BE2C (cell line): Measurements from ENCODE around the gene UCMA.

Experiments
- DNase-seq: peaks from one replicate; pipeline ENCODE4 v3.0.0-alpha.2; 2020
- H3K27me3 ChIP-seq: fragments of 250-450 bp; sonication (Bioruptor Pico); 2 replicates; pipeline ENCODE4 v1.5.1; 2020; ENCODE audit warnings: mild to moderate bottlenecking
- H3K36me3 ChIP-seq: fragments of 250-450 bp; sonication (Bioruptor Pico); 2 replicates; pipeline ENCODE4 v1.5.1; 2020; ENCODE audit warnings: mild to moderate bottlenecking
- H3K4me1 ChIP-seq: fragments of 250-450 bp; sonication (Bioruptor Pico); 2 replicates; pipeline ENCODE4 v1.5.1; 2020
- H3K4me3 ChIP-seq: 2 replicates; pipeline ENCODE4 v1.5.1; 2011; ENCODE audit warnings: low read depth, low read length
- H3K9me3 ChIP-seq: fragments of 250-450 bp; sonication (Bioruptor Pico); 2 replicates; pipeline ENCODE4 v1.5.1; 2020
- CTCF ChIP-seq: IDR thresholded peaks from 2 replicates; pipeline ENCODE4 v1.5.1; 2012; ENCODE audit warnings: mild to moderate bottlenecking, low read depth, low read length

Gene UCMA

GRCh38 chr10:13189961-13190360, 44.2 kb downstream of the UCMA start:
- TF ChIP-seq CTCF: no peak
- Histone ChIP-seq H3K4me1 (no peaks in the 10 kb centered on the region), H3K27me3 (no peaks in the 10 kb centered on the region)

DNA sequence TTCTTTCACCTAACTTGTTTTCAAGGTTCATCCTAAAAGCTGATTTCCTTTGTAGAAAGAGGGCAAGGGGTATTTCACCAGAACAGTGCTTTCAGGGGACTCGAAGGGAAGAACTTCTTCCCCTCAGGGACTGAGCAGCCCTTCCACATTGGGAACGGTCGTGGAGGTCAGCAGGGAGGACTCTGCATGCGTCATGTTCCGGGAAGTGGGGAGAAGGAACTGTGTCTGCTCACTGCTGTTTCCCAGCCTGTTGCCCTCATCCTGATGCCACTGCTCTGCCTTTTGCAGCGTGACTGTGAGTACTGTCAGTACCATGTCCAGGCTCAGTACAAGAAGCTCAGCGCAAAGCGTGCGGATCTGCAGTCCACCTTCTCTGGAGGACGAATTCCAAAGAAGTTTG, 45.6 kb downstream of the UCMA start:
- Histone ChIP-seq H3K4me1 (no peaks in the 10 kb centered on the region), H3K36me3 (peaks cover 78% of the 10 kb centered on the region), H3K4me3 (no peak overlapping the region), H3K9me3 (no peaks in the 10 kb centered on the region), H3K27me3 (no peaks in the 10 kb centered on the region)
- DNase-seq: no peak
- no peak for TF ChIP-seq CTCF

More at GRCh38 chr10:13189961-13190360, 44.2 kb downstream of the UCMA start:
- Histone ChIP-seq H3K36me3 (peaks cover 76% of the 10 kb centered on the region), H3K9me3 (no peaks in the 10 kb centered on the region), H3K4me3 (no peak overlapping the region)
- DNase-seq: no peak

GRCh38 chr10:13187135-13187534, 47.0 kb downstream of the UCMA start:
- Histone ChIP-seq H3K9me3 (no peaks in the 10 kb centered on the region), H3K36me3 (peaks cover 76% of the 10 kb centered on the region), H3K4me1 (no peaks in the 10 kb centered on the region), H3K27me3 (no peaks in the 10 kb centered on the region), H3K4me3 (no peak overlapping the region)
- no peak for TF ChIP-seq CTCF
- DNase-seq: no peak

DNA sequence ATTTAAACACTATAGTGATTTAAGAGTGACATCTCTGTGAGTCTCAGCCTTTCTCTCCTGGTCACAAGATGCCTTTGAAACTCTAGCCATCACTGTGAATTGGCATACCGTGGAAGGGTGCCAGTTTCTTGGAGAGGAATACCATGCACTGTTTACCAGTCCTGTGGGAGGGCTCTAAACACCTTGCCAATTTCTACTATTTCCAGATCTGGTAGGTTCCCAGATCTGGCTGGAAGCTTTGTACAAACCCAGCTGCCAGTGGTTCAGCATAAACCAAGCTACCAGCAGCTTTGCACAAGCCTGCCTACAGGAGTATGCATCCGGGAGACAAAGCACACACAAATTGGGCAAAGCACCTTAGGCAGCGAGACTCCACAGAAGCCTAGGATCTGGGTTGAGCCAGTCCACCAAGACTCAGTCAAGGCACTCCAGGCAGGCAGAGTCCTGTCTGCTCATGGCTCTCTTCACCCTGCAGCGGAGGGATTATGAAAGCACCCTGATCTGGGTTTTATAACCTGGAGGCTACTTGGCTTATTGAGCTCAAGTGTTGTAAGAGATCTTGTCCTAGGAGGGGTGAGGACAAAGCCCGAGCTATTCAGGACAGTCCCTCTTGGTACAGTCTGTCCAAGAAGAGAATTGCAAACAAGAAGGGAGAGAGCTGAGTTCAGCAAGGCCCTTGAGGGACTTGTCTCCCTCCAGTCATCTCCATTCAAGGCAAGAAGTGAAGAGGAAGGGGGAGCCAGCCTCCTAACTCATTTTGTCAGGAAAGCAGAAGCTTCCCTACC, 49.3 kb downstream of the UCMA start:
- no peak for DNase-seq
- H3K36me3 ChIP-seq: peaks cover 81% of the 10 kb centered on the region
- no peak overlapping the region for H3K4me3 ChIP-seq
- no peaks in the 10 kb centered on the region for H3K9me3 ChIP-seq
- no peaks in the 10 kb centered on the region for H3K4me1 ChIP-seq
- H3K27me3 ChIP-seq: no peaks in the 10 kb centered on the region
- no peak for TF ChIP-seq CTCF

DNA sequence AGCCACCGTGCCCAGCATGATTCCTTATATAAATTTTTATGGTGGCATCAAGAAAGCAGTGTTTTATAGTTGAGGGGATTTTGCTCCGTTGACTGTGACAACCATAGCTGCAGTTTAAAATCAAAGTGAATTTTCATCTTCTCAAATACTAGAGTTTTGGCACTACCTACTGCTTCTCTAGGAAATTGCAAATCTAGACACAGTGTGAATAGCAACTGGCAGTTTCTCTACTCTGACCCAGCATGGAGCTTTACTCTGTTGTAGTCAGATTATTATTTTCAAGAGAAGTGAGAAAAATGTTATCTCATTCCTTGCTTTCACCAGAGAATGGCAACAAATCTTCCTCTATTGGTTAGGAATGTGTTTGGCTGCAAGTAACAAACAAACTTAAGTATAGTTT, 49.9 kb downstream of the UCMA start:
- Histone ChIP-seq H3K4me1 (no peaks in the 10 kb centered on the region), H3K36me3 (peaks cover 77% of the 10 kb centered on the region), H3K27me3 (no peaks in the 10 kb centered on the region), H3K9me3 (no peaks in the 10 kb centered on the region), H3K4me3 (no peak overlapping the region)
- no peak for TF ChIP-seq CTCF
- no peak for DNase-seq

DNA sequence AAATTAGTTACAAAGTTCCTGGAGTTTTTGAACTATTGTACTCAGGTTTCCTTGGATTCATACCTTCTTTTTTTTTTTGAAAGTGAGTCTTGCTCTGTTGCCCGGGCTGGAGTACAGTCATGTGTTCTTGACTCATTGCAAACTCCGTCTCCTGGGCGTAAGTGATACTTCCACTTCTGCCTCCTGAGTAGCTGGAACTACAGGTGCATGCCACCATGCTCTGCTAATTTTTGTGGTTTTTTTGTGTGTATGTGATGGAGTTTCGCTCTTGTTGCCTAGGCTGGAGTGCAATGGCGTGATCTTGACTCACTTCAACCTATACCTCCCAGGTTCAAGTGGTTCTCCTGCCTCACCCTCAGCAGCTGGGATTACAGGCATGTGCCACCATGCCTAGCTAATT, 50.5 kb downstream of the UCMA start:
- H3K4me3 ChIP-seq: no peak overlapping the region
- H3K4me1 ChIP-seq: no peaks in the 10 kb centered on the region
- H3K27me3 ChIP-seq: no peaks in the 10 kb centered on the region
- H3K9me3 ChIP-seq: no peaks in the 10 kb centered on the region
- TF ChIP-seq CTCF: no peak
- peaks cover 78% of the 10 kb centered on the region for H3K36me3 ChIP-seq
- no peak for DNase-seq
